Cardiac muscle cell (in vitro differentiated cells and primary cell): ENCODE results near the gene EFL1. TPM values are rescaled to one million over a fixed set of nuclear protein-coding genes. Genes with fewer than 3 reads are reported as not detected.
A peak's percentile ranks its signal among the peaks of the same experiment; 100 is the strongest.
"Not testable (repeated sequence)": the region's sequence is repeated elsewhere in the genome, so short reads cannot be mapped to it uniquely, and the experiment has no call there.

Experiments
- DNase-seq, 2 donors: peaks; one replicate each; pipeline versions ENCODE4 v3.0.0 to v3.0.0-alpha.2; 2010 to 2017; ENCODE audit warnings: low read depth in 1 of 2, low spot score in 1 of 2
- H3K27ac ChIP-seq: fragments of 200-600 bp; sonication (generic); 2 replicates; pipeline ENCODE4 v1.5.1; 2016
- H3K27me3 ChIP-seq: fragments of 200-600 bp; sonication (generic); 2 replicates; pipeline ENCODE4 v1.6.0; 2016; ENCODE audit warnings: control low read depth
- H3K36me3 ChIP-seq: fragments of 200-600 bp; sonication (generic); 2 replicates; pipeline ENCODE4 v1.5.1; 2016; ENCODE audit warnings: control low read depth
- H3K4me1 ChIP-seq: fragments of 200-600 bp; sonication (generic); 2 replicates; pipeline ENCODE4 v1.8.1; 2017; ENCODE audit warnings: low read depth, mild to moderate bottlenecking, mixed run types
- H3K4me3 ChIP-seq: fragments of 200-600 bp; sonication (generic); 2 replicates; pipeline ENCODE4 v1.5.1; 2016; ENCODE audit warnings: mild to moderate bottlenecking
- H3K9me3 ChIP-seq: fragments of 200-600 bp; sonication (generic); 2 replicates; pipeline ENCODE4 v1.5.1; 2017; ENCODE audit warnings: low read depth, mild to moderate bottlenecking, control low read depth
- CTCF ChIP-seq: IDR thresholded peaks from 2 replicates; pipeline ENCODE4 v1.5.1; 2012; ENCODE audit warnings: low read depth, mild to moderate bottlenecking, low read length
- polyA plus RNA-seq: library from polyadenylated mRNA; unstranded; fragments of >200 nt; fragmentation: Nextera tagmentation; extraction: Ambion mirVana; gene quantifications from 2 replicates; pipeline ENCODE4 v1.2.1, GENCODE V29; 2016
- total RNA-seq: library from RNA; depleted of rRNA; stranded (reverse); fragments of >200 nt; gene quantifications from 2 replicates; pipeline ENCODE4 v1.2.3, GENCODE V29; 2016

EFL1 gene
- total and polyA plus RNA-seq, 2 experiments from 2014 or later = 46.7 to 54.8 TPM

- not testable (repeated sequence) for H3K27ac ChIP-seq, H3K36me3 ChIP-seq, H3K27me3 ChIP-seq, H3K4me1 ChIP-seq, H3K4me3 ChIP-seq, H3K9me3 ChIP-seq, DNase-seq
- TF ChIP-seq CTCF = peak; percentile 38
Measured at GRCh38 chr15:82281276-82281675, 18.7 kb upstream of the EFL1 start.

GRCh38 chr15:82275410-82275809, 12.9 kb upstream of the EFL1 start:
- H3K27me3 ChIP-seq = no peaks in the 10 kb centered on the region
- TF ChIP-seq CTCF = no peak
- no peak overlapping the region for H3K27ac ChIP-seq
- H3K36me3 ChIP-seq = no peaks in the 10 kb centered on the region
- no peaks in the 10 kb centered on the region for H3K4me1 ChIP-seq
- H3K9me3 ChIP-seq = no peaks in the 10 kb centered on the region
- H3K4me3 ChIP-seq = no peak overlapping the region
- DNase-seq = no peak

- Histone ChIP-seq H3K27me3 (no peaks in the 10 kb centered on the region), H3K4me1 (peaks cover 19% of the 10 kb centered on the region), H3K27ac (no peak overlapping the region), H3K9me3 (no peaks in the 10 kb centered on the region), H3K36me3 (no peaks in the 10 kb centered on the region), H3K4me3 (no peak overlapping the region)
- TF ChIP-seq CTCF = no peak
- DNase-seq = no peak
Measured at GRCh38 chr15:82272154-82272553, 9.6 kb upstream of the EFL1 start.

GRCh38 chr15:82268454-82268853, 5.9 kb upstream of the EFL1 start:
- H3K4me3 ChIP-seq, H3K27me3 ChIP-seq, H3K9me3 ChIP-seq, H3K36me3 ChIP-seq, DNase-seq: not testable (repeated sequence)
- Histone ChIP-seq H3K27ac (peak overlapping the region; percentile 32), H3K4me1 (peaks cover 35% of the 10 kb centered on the region)

GRCh38 chr15:82267137-82267536, 4.6 kb upstream of the EFL1 start:
- H3K36me3 ChIP-seq, DNase-seq, H3K9me3 ChIP-seq, H3K4me3 ChIP-seq, H3K27me3 ChIP-seq: not testable (repeated sequence)
- H3K4me1 ChIP-seq = peaks cover 37% of the 10 kb centered on the region
- peak overlapping the region; percentile 70 for H3K27ac ChIP-seq

- TF ChIP-seq CTCF = no peak
- Histone ChIP-seq H3K4me3 (peak overlapping the region; percentile 68), H3K36me3 (peaks cover 7% of the 10 kb centered on the region), H3K27ac (peak overlapping the region; percentile 2), H3K9me3 (no peaks in the 10 kb centered on the region), H3K4me1 (peaks cover 51% of the 10 kb centered on the region), H3K27me3 (no peaks in the 10 kb centered on the region)
- no peak for DNase-seq
Measured at GRCh38 chr15:82263350-82263749, 816 bp upstream of the EFL1 start.

GRCh38 chr15:82261566-82262421, 740 bp downstream of the EFL1 start:
- not testable (repeated sequence) for H3K27me3 ChIP-seq, H3K9me3 ChIP-seq
- Histone ChIP-seq H3K27ac (peak overlapping the region; percentile 69), H3K36me3 (peaks cover 19% of the 10 kb centered on the region), H3K4me1 (peaks cover 35% of the 10 kb centered on the region), H3K4me3 (peak overlapping the region; percentile 68)
- peak in 1 of 2 donors; percentile 39 for DNase-seq

GRCh38 chr15:82248261-82248660, 14.3 kb downstream of the EFL1 start:
- H3K36me3 ChIP-seq, H3K9me3 ChIP-seq, H3K27me3 ChIP-seq, DNase-seq, H3K4me3 ChIP-seq: not testable (repeated sequence)
- H3K27ac ChIP-seq = peak overlapping the region; percentile 52
- peaks cover 52% of the 10 kb centered on the region for H3K4me1 ChIP-seq

GRCh38 chr15:82245956-82246355, 16.6 kb downstream of the EFL1 start:
- not testable (repeated sequence) for H3K36me3 ChIP-seq

GRCh38 chr15:82243644-82244043, 18.9 kb downstream of the EFL1 start:
- H3K27ac ChIP-seq = peak overlapping the region; percentile 63
- not testable (repeated sequence) for H3K27me3 ChIP-seq, H3K36me3 ChIP-seq, H3K9me3 ChIP-seq, H3K4me3 ChIP-seq, DNase-seq
- H3K4me1 ChIP-seq = peaks cover 54% of the 10 kb centered on the region

More at GRCh38 chr15:82245956-82246355, 16.6 kb downstream of the EFL1 start:
- H3K9me3 ChIP-seq, DNase-seq, H3K4me3 ChIP-seq, H3K27me3 ChIP-seq: not testable (repeated sequence)
- Histone ChIP-seq H3K27ac (peak overlapping the region; percentile 76), H3K4me1 (peaks cover 49% of the 10 kb centered on the region)
